ENCODE measurements around the gene ITGBL1.

The ITGBL1 gene

GRCh38 chr13:101552286-101552685, 99.8 kb downstream of the ITGBL1 start:
- TF ChIP-seq EZH2phosphoT487 (conservative IDR thresholded peaks at IDR 0.05; ENCODE audit: low read length), result no peak
- TF ChIP-seq, protein P1, sequence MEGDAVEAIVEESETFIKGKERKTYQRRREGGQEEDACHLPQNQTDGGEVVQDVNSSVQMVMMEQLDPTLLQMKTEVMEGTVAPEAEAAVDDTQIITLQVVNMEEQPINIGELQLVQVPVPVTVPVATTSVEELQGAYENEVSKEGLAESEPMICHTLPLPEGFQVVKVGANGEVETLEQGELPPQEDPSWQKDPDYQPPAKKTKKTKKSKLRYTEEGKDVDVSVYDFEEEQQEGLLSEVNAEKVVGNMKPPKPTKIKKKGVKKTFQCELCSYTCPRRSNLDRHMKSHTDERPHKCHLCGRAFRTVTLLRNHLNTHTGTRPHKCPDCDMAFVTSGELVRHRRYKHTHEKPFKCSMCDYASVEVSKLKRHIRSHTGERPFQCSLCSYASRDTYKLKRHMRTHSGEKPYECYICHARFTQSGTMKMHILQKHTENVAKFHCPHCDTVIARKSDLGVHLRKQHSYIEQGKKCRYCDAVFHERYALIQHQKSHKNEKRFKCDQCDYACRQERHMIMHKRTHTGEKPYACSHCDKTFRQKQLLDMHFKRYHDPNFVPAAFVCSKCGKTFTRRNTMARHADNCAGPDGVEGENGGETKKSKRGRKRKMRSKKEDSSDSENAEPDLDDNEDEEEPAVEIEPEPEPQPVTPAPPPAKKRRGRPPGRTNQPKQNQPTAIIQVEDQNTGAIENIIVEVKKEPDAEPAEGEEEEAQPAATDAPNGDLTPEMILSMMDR (IDR thresholded peaks at IDR 0.05; ENCODE audit: insufficient read depth, low read length, poor library complexity, severe bottlenecking), result no peak
- Histone ChIP-seq H3K36me3 (ENCODE audit: low read length) (no peaks in the 10 kb centered on the region), H3K27me3 (ENCODE audit: low read length) (no peaks in the 10 kb centered on the region), H3K4me2 (ENCODE audit: low read depth, low read length, poor library complexity, severe bottlenecking) (no peak overlapping the region), H3K27ac (ENCODE audit: low read depth, low read length) (no peak overlapping the region), H3K9me3 (ENCODE audit: insufficient read depth, low read length) (no peaks in the 10 kb centered on the region), H3K9me2 (replicated peaks; ENCODE audit: insufficient read depth, low read length) (no peaks in the 10 kb centered on the region), H2AFZ (ENCODE audit: low read depth, low read length, severe bottlenecking) (no peak overlapping the region), H4K20me1 (ENCODE audit: low read depth, low read length) (no peaks in the 10 kb centered on the region), H3K9ac (ENCODE audit: low read length) (no peak overlapping the region), H3K79me2 (ENCODE audit: insufficient read depth, low read length) (no peaks in the 10 kb centered on the region), H3K4me3 (ENCODE audit: insufficient read depth, low read length, poor library complexity, severe bottlenecking) (no peak overlapping the region), H3F3A (ENCODE audit: insufficient read depth) (no peaks in the 10 kb centered on the region)

- no peaks in the 10 kb centered on the region for H3K9me3 ChIP-seq (ENCODE audit: insufficient read depth, low read length)
- no peak overlapping the region for H3K4me3 ChIP-seq (ENCODE audit: insufficient read depth, low read length, poor library complexity, severe bottlenecking)
- H2AFZ ChIP-seq (ENCODE audit: low read depth, low read length, severe bottlenecking), result no peak overlapping the region
- no peak overlapping the region for H3K27ac ChIP-seq (ENCODE audit: low read depth, low read length)
- H3K9me2 ChIP-seq (replicated peaks; ENCODE audit: insufficient read depth, low read length), result no peaks in the 10 kb centered on the region
- H4K20me1 ChIP-seq (ENCODE audit: low read depth, low read length), result no peaks in the 10 kb centered on the region
- no peak overlapping the region for H3K4me2 ChIP-seq (ENCODE audit: low read depth, low read length, poor library complexity, severe bottlenecking)
- no peaks in the 10 kb centered on the region for H3K36me3 ChIP-seq (ENCODE audit: low read length)
- no peak overlapping the region for H3K9ac ChIP-seq (ENCODE audit: low read length)
- no peaks in the 10 kb centered on the region for H3K79me2 ChIP-seq (ENCODE audit: insufficient read depth, low read length)
- no peaks in the 10 kb centered on the region for H3F3A ChIP-seq (ENCODE audit: insufficient read depth)
- TF ChIP-seq, protein P1 (IDR thresholded peaks at IDR 0.05; ENCODE audit: insufficient read depth, low read length, poor library complexity, severe bottlenecking), result no peak
- TF ChIP-seq EZH2phosphoT487 (conservative IDR thresholded peaks at IDR 0.05; ENCODE audit: low read length), result no peak
- H3K27me3 ChIP-seq (ENCODE audit: low read length), result no peaks in the 10 kb centered on the region
These were observed 100.3 kb downstream of the ITGBL1 start for GRCh38 chr13:101552786-101553185.

- H3K27ac ChIP-seq (ENCODE audit: low read depth, low read length), result no peak overlapping the region
- TF ChIP-seq, protein P1 (IDR thresholded peaks at IDR 0.05; ENCODE audit: insufficient read depth, low read length, poor library complexity, severe bottlenecking), result no peak
- no peak for TF ChIP-seq EZH2phosphoT487 (conservative IDR thresholded peaks at IDR 0.05; ENCODE audit: low read length)
- H3K9ac ChIP-seq (ENCODE audit: low read length), result no peak overlapping the region
- no peak overlapping the region for H3K4me2 ChIP-seq (ENCODE audit: low read depth, low read length, poor library complexity, severe bottlenecking)
- no peaks in the 10 kb centered on the region for H3F3A ChIP-seq (ENCODE audit: insufficient read depth)
- H3K4me3 ChIP-seq (ENCODE audit: insufficient read depth, low read length, poor library complexity, severe bottlenecking), result no peak overlapping the region
- no peaks in the 10 kb centered on the region for H4K20me1 ChIP-seq (ENCODE audit: low read depth, low read length)
- no peaks in the 10 kb centered on the region for H3K27me3 ChIP-seq (ENCODE audit: low read length)
- H3K9me3 ChIP-seq (ENCODE audit: insufficient read depth, low read length), result no peaks in the 10 kb centered on the region
- H2AFZ ChIP-seq (ENCODE audit: low read depth, low read length, severe bottlenecking), result no peak overlapping the region
- H3K9me2 ChIP-seq (replicated peaks; ENCODE audit: insufficient read depth, low read length), result no peaks in the 10 kb centered on the region
- H3K36me3 ChIP-seq (ENCODE audit: low read length), result no peaks in the 10 kb centered on the region
- H3K79me2 ChIP-seq (ENCODE audit: insufficient read depth, low read length), result no peaks in the 10 kb centered on the region
These were observed 102.1 kb downstream of the ITGBL1 start for GRCh38 chr13:101554420-101555125.
